NCI-H82 treated with DMSO at 0.1 percent for 48 hours (cell line): Measurements from ENCODE around the gene FDPS.

Experiments
- DNase-seq: peaks from one replicate; lab custom pipeline; 2025; ENCODE audit not compliant: unreplicated experiment; lab: John Stamatoyannopoulos, UW

The FDPS gene

DNA sequence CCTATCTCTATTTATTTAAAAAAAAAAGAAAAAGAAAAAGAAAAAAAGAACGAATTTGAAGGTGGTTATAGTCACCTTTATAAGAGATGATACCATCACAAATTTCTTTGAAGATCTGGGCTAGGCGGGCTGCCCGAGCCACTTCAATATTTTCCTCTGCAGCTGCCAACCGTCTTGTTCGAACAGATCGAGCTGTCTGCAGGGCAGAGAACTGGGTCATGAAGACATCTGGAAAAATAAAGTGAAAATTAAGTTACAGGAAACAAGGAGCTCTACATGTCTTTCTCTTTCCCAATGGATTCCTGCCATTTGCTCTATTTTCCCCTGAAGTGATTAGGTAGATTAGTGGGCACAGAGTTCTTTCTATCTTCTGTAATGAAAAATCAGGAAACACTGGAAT lies 44.0 kb downstream of the FDPS start:
- no peak for DNase-seq

DNA sequence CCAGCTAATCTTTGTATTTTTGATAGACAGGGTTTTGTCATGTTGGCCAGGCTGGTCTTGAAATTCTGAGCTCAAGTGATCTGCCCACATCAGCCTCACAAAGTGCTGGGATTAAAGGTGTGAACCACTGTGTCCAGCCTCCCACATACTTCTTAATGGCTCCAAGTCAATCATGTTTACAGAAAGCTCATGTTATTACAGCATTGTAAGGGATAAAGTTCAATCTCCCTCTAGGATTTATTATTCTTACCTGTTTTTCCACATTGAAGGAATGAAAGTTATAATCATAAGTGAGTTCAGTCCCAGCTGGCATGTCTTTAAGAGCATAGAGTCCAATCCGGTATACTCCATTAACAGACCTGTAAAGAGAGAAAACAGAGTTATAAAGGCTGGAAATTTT lies 51.4 kb downstream of the FDPS start:
- DNase-seq, result no peak
